HEK293 (cell line): ENCODE results near the gene GALNT9.

Source experiments
- ATF2 ChIP-seq: fragments of 450-650 bp; formaldehyde crosslinking; IDR thresholded peaks from 2 replicates; pipeline ENCODE4 v1.5.1; 2016; ENCODE audit warnings: missing biosample characterization, missing genetic modification characterization, low read depth
- ZFP3 ChIP-seq: fragments of 450-650 bp; formaldehyde crosslinking; IDR thresholded peaks from 2 replicates; pipeline ENCODE4 v1.5.1; 2016; ENCODE audit warnings: low read depth, missing biosample characterization, missing genetic modification characterization
- ZNF404 ChIP-seq: fragments of 450-650 bp; formaldehyde crosslinking; IDR thresholded peaks from 2 replicates; pipeline ENCODE4 v1.5.1; 2017; ENCODE audit warnings: missing biosample characterization, missing genetic modification characterization
- ZNF791 ChIP-seq: fragments of 450-650 bp; formaldehyde crosslinking; IDR thresholded peaks from 2 replicates; pipeline ENCODE4 v1.5.1; 2016; ENCODE audit warnings: missing biosample characterization, missing genetic modification characterization
- ZSCAN18 ChIP-seq: fragments of 450-650 bp; formaldehyde crosslinking; IDR thresholded peaks from 2 replicates; pipeline ENCODE4 v1.5.1; 2016; ENCODE audit warnings: missing biosample characterization, missing genetic modification characterization
- TF ChIP-seq, protein P1 (sequence below): fragments of 450-650 bp; formaldehyde crosslinking; IDR thresholded peaks from 2 replicates; pipeline ENCODE4 v1.5.1; 2016; ENCODE audit warnings: missing biosample characterization, missing genetic modification characterization

GRCh38 chr12:132292328-132293319, 36.8 kb downstream of the GALNT9 start:
- no peak for TF ChIP-seq ZFP3 (tag by site-specific recombination)
- no peak for TF ChIP-seq ZSCAN18 (tag by site-specific recombination)
- TF ChIP-seq ZNF404 (tag by site-specific recombination): no peak
- TF ChIP-seq ZNF791: no peak
- TF ChIP-seq ATF2: no peak
- TF ChIP-seq, protein P1, sequence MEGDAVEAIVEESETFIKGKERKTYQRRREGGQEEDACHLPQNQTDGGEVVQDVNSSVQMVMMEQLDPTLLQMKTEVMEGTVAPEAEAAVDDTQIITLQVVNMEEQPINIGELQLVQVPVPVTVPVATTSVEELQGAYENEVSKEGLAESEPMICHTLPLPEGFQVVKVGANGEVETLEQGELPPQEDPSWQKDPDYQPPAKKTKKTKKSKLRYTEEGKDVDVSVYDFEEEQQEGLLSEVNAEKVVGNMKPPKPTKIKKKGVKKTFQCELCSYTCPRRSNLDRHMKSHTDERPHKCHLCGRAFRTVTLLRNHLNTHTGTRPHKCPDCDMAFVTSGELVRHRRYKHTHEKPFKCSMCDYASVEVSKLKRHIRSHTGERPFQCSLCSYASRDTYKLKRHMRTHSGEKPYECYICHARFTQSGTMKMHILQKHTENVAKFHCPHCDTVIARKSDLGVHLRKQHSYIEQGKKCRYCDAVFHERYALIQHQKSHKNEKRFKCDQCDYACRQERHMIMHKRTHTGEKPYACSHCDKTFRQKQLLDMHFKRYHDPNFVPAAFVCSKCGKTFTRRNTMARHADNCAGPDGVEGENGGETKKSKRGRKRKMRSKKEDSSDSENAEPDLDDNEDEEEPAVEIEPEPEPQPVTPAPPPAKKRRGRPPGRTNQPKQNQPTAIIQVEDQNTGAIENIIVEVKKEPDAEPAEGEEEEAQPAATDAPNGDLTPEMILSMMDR: no peak
